Cerebellar cortex (tissue), 1 donor: Measurements from ENCODE around the gene TRIM46.
"Not testable (repeated sequence)": the region's sequence is repeated elsewhere in the genome, so short reads cannot be mapped to it uniquely, and the experiment has no call there.

Experiments used
- DNase-seq: peaks from one replicate; pipeline ENCODE4 v3.0.0-alpha.2; 2015; ENCODE audit warnings: low spot score

TRIM46 gene

DNA sequence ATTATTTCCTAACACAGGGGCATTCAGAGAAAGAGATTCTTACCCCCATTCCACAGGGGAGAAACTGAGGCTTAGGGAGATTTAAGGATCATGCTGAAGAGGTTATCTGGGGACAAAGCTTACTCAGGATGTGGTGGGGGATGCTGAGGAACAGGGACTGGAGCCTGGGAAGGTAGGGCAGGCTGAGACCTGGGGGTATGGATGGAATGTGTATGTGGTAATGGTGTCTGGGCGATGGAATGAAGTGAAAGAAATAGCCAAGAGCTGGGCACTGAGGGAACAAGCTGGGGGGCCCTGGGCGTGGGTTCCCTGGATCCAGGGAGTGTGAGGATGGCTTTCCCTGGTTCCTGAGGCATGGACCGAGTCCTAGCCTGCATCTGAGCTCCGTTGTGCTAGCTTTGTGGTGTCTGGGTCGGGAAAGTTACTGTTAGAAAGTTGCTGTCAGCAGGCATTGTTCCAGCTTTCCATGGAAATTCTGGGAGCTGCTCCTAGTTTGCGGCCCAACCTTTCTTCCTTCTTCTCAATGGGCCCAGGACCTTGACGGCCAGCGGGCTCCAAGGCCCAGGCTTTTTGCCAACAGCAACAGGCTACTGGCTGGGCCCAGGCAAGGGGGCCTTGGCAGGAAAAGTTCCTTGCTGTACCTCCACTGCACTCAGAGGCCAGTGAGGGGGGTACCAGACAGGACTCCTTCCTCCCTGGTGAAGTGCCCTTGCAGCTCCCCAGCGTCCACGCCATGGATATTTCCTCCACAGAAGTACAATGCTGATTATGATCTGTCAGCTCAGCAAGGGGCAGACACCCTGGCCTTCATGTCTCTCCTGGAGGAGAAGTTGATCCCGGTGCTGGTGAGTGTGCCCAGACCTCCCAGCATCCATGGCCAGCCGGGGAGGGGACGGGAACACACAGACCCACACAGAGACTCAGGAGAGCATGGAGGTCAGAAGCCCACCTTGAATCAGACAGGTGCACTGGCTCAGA, 58.6 kb downstream of the TRIM46 start:
- not testable (repeated sequence) for DNase-seq

DNA sequence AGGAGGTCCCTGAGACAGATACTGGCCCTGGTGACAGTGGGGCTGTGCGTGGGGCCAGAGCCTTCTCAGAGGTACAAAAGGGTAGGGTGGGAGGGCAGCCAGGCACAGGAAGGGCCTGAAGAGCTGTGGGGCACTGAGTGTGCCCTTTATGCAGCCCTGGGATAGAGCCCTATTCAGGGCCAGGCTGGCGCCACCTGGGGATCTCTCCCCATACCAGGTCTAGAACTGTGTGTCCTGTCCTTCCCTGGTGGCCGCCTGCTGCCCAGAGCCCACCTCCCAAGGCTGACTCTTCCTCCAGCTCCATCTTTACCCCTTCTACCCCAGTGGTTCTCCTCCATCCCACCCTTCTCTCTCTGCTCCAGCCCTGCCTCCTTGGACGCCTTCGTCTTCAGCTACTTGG, 59.9 kb downstream of the TRIM46 start:
- DNase-seq: not testable (repeated sequence)
